Astrocyte (in vitro differentiated cells and primary cell): ENCODE results near the gene CREB3L4. TPM values are rescaled to one million over a fixed set of nuclear protein-coding genes. Genes with fewer than 3 reads are reported as not detected.

Experiments used
- DNase-seq: peaks from one replicate; pipeline ENCODE4 v3.0.0-alpha.2; 2010; ENCODE audit warnings: low read depth
- FAIRE-seq: peaks from 2 replicates; lab custom pipeline; 2011; peaks lifted over from hg19 to GRCh38; lab: Jason Lieb, UNC
- H2AFZ ChIP-seq: 2 replicates; pipeline ENCODE4 v1.6.0; 2012; ENCODE audit warnings: low read depth, low read length, inconsistent platforms
- H3K27ac ChIP-seq: 2 replicates; pipeline ENCODE4 v1.5.1; 2011; ENCODE audit warnings: low read depth, low read length, inconsistent platforms
- H3K27me3 ChIP-seq: 2 replicates; pipeline ENCODE4 v1.6.0; 2011; ENCODE audit warnings: low read length, inconsistent platforms; ENCODE audit not compliant: insufficient read depth
- H3K36me3 ChIP-seq: 2 replicates; pipeline ENCODE4 v1.5.1; 2011; ENCODE audit warnings: low read length, inconsistent platforms; ENCODE audit not compliant: insufficient read depth
- H3K4me1 ChIP-seq: 2 replicates; pipeline ENCODE4 v1.5.1; 2011; ENCODE audit warnings: low read length, inconsistent platforms; ENCODE audit not compliant: insufficient read depth
- H3K4me2 ChIP-seq: 2 replicates; pipeline ENCODE4 v1.6.0; 2012; ENCODE audit warnings: low read length, inconsistent platforms
- H3K4me3 ChIP-seq: 2 replicates; pipeline ENCODE4 v1.5.1; 2011; ENCODE audit warnings: low read depth, mild to moderate bottlenecking, low read length, inconsistent platforms; ENCODE audit not compliant: insufficient read depth
- H3K79me2 ChIP-seq: 2 replicates; pipeline ENCODE4 v1.6.0; 2012; ENCODE audit warnings: mild to moderate bottlenecking, low read length, inconsistent platforms; ENCODE audit not compliant: insufficient read depth
- H3K9ac ChIP-seq: 2 replicates; pipeline ENCODE4 v1.6.0; 2012; ENCODE audit warnings: mild to moderate bottlenecking, low read length, inconsistent platforms
- H3K9me3 ChIP-seq: 2 replicates; pipeline ENCODE4 v1.5.1; 2012; ENCODE audit warnings: low read depth, mild to moderate bottlenecking, low read length, inconsistent platforms; ENCODE audit not compliant: insufficient read depth
- H4K20me1 ChIP-seq: 2 replicates; pipeline ENCODE4 v1.6.0; 2012; ENCODE audit warnings: low read length, inconsistent platforms; ENCODE audit not compliant: insufficient read depth
- H3K27ac Mint-ChIP-seq: one replicate; pipeline ENCODE4 v1.8.0; 2021; ENCODE audit warnings: mild to moderate bottlenecking, mixed read lengths; ENCODE audit not compliant: unreplicated experiment
- H3K27me3 Mint-ChIP-seq: one replicate; pipeline ENCODE4 v1.8.0; 2021; ENCODE audit warnings: low read depth, mixed read lengths; ENCODE audit not compliant: unreplicated experiment
- H3K36me3 Mint-ChIP-seq: one replicate; pipeline ENCODE4 v1.8.0; 2021; ENCODE audit warnings: low read depth, mixed read lengths; ENCODE audit not compliant: unreplicated experiment
- H3K4me1 Mint-ChIP-seq: one replicate; pipeline ENCODE4 v1.8.0; 2021; ENCODE audit warnings: low read depth, mixed read lengths; ENCODE audit not compliant: unreplicated experiment
- H3K4me3 Mint-ChIP-seq: one replicate; pipeline ENCODE4 v1.8.0; 2021; ENCODE audit warnings: mild to moderate bottlenecking, moderate library complexity, mixed read lengths; ENCODE audit not compliant: unreplicated experiment
- H3K9me3 Mint-ChIP-seq: one replicate; pipeline ENCODE4 v1.8.0; 2021; ENCODE audit warnings: mild to moderate bottlenecking, mixed read lengths; ENCODE audit not compliant: unreplicated experiment
- EZH2 ChIP-seq: IDR thresholded peaks from 2 replicates; pipeline ENCODE4 v1.6.1; 2012; ENCODE audit warnings: mild to moderate bottlenecking, low read length, inconsistent platforms; ENCODE audit not compliant: insufficient read depth
- total RNA-seq: library from RNA; stranded (reverse); gene quantifications from 2 replicates; pipeline ENCODE4 v1.2.1, GENCODE V29; 2021
- TF ChIP-seq, protein P1 (sequence below): IDR thresholded peaks from 2 replicates; pipeline ENCODE4 v1.5.1; 2011; ENCODE audit warnings: low read depth, mild to moderate bottlenecking, inconsistent platforms, low read length, moderate library complexity; ENCODE audit not compliant: insufficient read depth

The CREB3L4 gene
- total RNA-seq, 1 donor from 2014 or later: 5.3 TPM

- Histone ChIP-seq H2AFZ (peak overlapping the region; percentile 67), H3K36me3 (peaks cover 11% of the 10 kb centered on the region)
Measured at GRCh38 chr1:153945795-153946621, 21.7 kb upstream of the CREB3L4 start.

DNA sequence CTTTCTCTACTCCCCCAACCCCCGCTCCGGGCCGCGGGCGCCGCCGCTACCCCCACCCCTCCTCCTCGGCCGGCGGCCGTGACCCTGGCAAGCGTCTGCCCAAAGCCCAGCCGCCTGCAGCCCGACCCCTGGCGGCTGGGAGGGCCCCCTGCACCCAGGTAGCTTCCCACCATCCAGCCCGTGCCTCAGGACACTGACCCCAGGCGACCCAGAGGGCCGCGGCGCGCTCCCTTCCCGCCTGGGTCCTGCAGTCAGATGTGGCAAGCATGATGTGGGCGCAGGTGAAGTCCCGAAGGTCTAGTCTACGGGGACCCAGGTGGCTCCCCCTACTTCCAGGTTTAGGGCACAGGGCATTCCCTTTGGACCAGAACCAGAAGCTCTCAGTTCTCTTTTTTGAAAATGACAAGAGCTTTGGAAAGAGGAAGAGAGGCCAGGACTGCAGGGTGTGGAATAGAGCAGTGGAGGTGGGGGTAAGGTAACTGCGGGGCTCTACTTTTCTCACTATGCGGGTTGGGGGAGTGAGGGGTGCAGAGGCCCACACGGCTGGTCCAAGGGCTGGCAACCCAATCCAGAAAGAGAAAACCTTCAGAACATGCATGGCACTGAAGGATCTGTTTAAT lies 21.0 kb upstream of the CREB3L4 start, which contains the start of gene DENND4B:
TSS of gene DENND4B (minus strand) at position 97 of the 620 bp plus-strand sequence. CDS start 2,344 bp downstream, outside the sequence.
- Histone ChIP-seq H3K27me3 (no peaks in the 10 kb centered on the region), H2AFZ (peak within 1 kb of the TSS; percentile 67), H3K9me3 (no peaks in the 10 kb centered on the region), H4K20me1 (peaks cover 11% of the 10 kb centered on the region), H3K4me2 (peak within 1 kb of the TSS; percentile 96), H3K27ac (peak within 1 kb of the TSS; percentile 47), H3K79me2 (peaks cover 26% of the 10 kb centered on the region), H3K36me3 (peaks cover 11% of the 10 kb centered on the region), H3K4me3 (peak within 1 kb of the TSS; percentile 78), H3K9ac (peak within 1 kb of the TSS; percentile 85), H3K4me1 (peaks cover 9% of the 10 kb centered on the region)
- TF ChIP-seq EZH2: no peak
- TF ChIP-seq, protein P1, sequence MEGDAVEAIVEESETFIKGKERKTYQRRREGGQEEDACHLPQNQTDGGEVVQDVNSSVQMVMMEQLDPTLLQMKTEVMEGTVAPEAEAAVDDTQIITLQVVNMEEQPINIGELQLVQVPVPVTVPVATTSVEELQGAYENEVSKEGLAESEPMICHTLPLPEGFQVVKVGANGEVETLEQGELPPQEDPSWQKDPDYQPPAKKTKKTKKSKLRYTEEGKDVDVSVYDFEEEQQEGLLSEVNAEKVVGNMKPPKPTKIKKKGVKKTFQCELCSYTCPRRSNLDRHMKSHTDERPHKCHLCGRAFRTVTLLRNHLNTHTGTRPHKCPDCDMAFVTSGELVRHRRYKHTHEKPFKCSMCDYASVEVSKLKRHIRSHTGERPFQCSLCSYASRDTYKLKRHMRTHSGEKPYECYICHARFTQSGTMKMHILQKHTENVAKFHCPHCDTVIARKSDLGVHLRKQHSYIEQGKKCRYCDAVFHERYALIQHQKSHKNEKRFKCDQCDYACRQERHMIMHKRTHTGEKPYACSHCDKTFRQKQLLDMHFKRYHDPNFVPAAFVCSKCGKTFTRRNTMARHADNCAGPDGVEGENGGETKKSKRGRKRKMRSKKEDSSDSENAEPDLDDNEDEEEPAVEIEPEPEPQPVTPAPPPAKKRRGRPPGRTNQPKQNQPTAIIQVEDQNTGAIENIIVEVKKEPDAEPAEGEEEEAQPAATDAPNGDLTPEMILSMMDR: peak; percentile 49
- H3K9me3 Mint-ChIP-seq: no peaks in the 10 kb centered on the region
- H3K4me1 Mint-ChIP-seq: peaks cover 6% of the 10 kb centered on the region
- H3K36me3 Mint-ChIP-seq: peaks cover 13% of the 10 kb centered on the region
- no peaks in the 10 kb centered on the region for H3K27me3 Mint-ChIP-seq
- peak within 1 kb of the TSS; percentile 82 for H3K27ac Mint-ChIP-seq
- peak within 1 kb of the TSS; percentile 90 for H3K4me3 Mint-ChIP-seq
- FAIRE-seq: no peak
- DNase-seq: peak; percentile 36

More at GRCh38 chr1:153945795-153946621, 21.7 kb upstream of the CREB3L4 start:
- Mint-ChIP-seq H3K4me3 (peak overlapping the region; percentile 90), H3K27ac (peak overlapping the region; percentile 26), H3K4me1 (peaks cover 6% of the 10 kb centered on the region), H3K27me3 (no peaks in the 10 kb centered on the region), H3K9me3 (no peaks in the 10 kb centered on the region), H3K36me3 (peaks cover 14% of the 10 kb centered on the region)
- H3K27me3 ChIP-seq: no peaks in the 10 kb centered on the region
- H3K4me2 ChIP-seq: peak overlapping the region; percentile 96
- peak; percentile 33 for DNase-seq
- peaks cover 8% of the 10 kb centered on the region for H4K20me1 ChIP-seq
- peaks cover 26% of the 10 kb centered on the region for H3K79me2 ChIP-seq
- no peaks in the 10 kb centered on the region for H3K9me3 ChIP-seq
- FAIRE-seq: no peak
- no peak for TF ChIP-seq EZH2
- TF ChIP-seq, protein P1: no peak
- H3K4me1 ChIP-seq: peaks cover 9% of the 10 kb centered on the region
- H3K9ac ChIP-seq: peak overlapping the region; percentile 85
- peak overlapping the region; percentile 78 for H3K4me3 ChIP-seq
- H3K27ac ChIP-seq: peak overlapping the region; percentile 47
